HG02678 (cell line): ENCODE measurements around the gene THAP7.
"Not testable (repeated sequence)": the region's sequence is repeated elsewhere in the genome, so short reads cannot be mapped to it uniquely, and the experiment has no call there.

Experiments used
- ATAC-seq: cut with Tn5 transposase; IDR thresholded peaks from one replicate; pipeline ENCODE4 v1.9.1; 2021; ENCODE audit warnings: mild to moderate bottlenecking, moderate library complexity; ENCODE audit not compliant: unreplicated experiment

Gene THAP7, protein sequence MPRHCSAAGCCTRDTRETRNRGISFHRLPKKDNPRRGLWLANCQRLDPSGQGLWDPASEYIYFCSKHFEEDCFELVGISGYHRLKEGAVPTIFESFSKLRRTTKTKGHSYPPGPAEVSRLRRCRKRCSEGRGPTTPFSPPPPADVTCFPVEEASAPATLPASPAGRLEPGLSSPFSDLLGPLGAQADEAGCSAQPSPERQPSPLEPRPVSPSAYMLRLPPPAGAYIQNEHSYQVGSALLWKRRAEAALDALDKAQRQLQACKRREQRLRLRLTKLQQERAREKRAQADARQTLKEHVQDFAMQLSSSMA

DNA sequence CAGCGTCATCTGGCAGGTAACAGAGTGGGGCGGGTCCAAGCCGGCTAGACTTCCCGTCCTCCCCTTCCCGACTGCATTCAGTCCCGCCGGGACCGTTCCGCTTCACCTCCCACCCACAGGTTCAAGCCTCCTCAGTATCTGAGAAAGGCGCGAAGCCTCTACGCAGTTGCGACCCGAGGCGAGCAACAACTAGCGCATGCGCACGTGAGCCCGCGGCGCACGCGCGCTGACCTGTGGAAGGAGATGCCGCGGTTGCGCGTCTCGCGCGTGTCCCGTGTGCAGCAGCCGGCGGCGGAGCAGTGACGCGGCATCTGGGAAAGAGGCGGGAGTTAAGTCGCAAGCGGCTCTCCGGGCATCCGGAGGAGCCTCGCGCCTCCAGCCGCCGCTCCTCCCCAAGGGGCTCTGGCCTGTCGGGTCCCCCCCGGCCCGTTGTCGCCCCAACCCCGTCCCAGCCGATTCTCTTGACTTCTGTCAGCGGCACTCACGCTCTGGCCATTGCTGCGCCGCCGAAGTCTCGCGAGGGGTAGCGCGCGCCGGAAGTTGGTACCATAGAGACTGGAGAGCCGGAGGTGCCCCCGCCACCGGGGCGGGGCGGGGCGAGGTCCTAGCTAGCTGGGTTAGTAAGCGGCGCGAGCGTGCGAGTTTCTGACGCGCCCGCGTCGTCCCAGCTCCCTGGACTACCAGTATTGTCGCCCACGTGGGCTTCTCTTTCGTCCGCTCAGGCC, at the start of gene THAP7:
Gene THAP7, minus strand, starts transcription at position 518 of the 725 bp plus-strand sequence. Its CDS starts 207 bp downstream, at position 311.
- peak; percentile 91 for ATAC-seq

DNA sequence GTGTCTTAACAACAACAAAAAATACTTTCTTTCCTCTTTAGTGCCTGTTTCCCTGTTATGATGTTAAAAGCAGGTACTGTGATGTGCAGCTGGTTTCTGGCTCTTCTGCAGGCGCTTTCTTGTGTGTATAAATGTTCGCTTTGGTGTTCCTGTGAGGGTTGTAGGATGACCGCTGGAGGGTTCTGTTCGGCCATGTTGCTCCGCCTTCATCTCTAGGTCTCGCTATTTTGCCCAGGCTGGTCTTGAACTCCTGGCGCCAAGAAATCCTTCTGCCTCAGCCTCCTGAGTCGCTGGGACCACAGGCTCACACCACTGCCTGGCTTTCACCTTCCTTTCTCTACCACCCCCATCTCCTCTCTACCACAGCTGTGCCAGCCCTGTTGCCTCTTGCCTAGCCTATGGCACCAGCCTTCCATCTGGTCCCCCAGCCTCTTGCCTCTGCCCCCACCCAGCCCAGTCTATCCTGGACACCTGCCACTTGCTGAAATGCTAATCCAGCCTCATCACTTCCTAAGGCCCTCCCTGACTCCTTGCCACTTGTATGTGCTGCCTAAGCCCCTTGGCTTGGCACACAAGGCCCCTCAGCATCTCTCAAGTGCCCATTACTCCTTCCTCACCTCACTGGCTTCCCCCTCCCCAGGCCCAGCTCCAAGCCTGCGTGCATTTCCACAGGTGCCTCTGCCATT, 49.4 kb upstream of the THAP7 start:
- no peak for ATAC-seq

- not testable (repeated sequence) for ATAC-seq
Observed at GRCh38 chr22:21048965-21049364, 47.0 kb upstream of the THAP7 start.

DNA sequence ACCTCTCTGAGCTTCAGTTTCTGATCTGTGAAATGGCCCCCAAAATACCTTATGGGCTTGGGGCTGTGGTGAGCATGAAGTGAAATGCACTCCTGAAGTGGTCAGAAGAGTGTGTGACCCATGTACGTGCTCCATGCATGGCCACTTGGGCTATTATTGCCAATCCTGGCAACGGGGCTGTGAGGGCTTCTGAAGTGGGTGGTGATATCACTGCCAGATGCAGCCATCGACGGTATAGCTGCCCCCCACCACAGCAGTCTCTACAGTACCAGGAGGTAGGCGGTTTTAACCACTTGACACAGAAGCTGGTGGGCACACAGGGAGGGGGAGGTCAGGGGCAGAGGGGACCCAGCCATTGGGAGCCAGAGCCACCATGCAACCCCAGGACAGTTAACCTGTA, 46.5 kb upstream of the THAP7 start:
- ATAC-seq: not testable (repeated sequence)

DNA sequence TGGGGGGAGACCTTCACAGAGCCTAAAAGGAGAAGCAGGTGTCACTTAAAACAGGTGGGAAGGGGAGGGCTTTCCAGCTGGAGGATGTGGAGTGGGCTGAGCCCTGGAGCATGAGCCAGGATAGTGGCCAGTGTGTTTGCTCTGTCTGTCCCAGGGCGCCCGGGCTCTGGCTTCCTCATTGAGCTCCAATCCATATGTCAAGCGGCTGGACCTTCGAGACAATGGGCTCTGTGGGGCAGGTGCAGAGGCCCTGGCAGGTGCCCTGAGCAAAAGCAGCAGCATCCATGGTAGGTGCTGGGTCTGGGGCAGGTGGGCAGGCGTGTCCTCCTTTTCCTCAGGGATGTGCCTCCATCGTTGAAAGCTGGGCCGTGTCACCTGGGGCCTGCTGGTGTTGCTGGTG, 45.8 kb upstream of the THAP7 start:
- ATAC-seq: no peak

GRCh38 chr22:21047035-21047661, 45.2 kb upstream of the THAP7 start:
- ATAC-seq: no peak

DNA sequence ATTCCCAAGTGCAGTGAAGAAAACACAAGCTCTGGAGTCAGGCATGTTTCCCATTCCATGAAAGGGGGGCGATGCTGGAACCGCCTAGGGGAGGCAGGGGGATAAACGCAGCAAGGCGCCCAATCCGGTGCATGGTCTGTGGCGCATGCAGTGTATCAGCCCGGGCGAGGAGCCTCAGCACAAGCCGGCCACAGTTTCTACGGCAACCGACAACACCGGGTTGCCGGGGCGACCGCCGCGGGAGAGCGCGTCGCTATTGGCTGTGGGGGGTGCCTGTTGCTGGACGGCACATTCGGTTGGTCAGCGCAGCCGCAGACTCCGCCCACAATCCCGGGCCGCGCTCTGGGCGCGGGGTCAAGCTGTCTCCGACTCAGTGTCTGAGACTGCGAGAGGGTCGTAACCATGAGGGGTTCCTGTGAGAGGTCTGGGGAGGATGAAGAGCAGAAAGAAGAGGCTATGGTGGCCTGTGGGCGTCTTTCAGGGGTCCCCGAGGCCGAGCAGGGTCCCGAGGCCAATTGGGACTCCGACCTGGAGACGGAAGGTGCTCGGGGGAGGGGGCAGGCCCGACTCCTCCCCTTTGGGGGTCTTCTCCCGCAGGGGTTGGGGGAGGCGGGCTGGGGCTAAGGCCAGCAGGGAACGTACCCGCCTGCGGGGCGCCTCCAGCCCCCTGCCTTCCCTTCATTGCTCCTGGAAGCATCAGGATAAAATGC, 43.8 kb upstream of the THAP7 start, which contains the start of gene LRRC74B:
Gene LRRC74B, plus strand, starts transcription at position 362 of the 710 bp plus-strand sequence. Its CDS starts 41 bp downstream, at position 403.
- peak; percentile 84 for ATAC-seq

DNA sequence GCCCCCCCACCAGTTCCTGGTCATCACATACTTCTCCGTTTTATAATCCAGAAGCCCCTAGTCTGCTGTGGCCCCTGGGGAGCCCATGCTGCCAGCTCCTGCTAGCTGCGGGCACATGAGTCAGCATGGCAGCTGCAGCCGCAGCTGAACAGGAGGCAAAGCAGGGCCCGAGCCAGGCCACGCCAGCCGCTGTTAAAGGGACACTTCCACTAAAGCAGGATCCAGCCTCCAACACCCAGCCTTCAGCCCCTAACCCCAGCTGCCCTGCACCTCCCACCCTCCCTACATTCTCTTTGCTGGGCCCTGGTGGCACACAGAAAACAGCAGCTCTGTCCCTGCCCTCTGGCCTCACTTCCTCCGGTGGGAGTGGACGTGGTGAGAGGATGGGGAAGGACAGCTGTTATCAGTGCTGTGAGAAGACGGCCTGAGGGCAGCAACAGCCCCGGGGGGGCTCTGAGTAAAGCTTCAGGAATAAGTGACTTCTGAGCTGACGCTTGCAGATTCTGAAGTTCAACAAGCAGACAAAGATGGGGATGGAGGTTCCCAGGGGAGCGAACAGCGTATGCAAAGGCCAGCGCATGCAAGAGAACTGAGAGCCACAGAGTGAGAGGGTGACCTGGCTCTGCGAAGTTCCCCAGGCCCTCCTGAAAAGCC, 43.1 kb upstream of the THAP7 start:
- no peak for ATAC-seq

DNA sequence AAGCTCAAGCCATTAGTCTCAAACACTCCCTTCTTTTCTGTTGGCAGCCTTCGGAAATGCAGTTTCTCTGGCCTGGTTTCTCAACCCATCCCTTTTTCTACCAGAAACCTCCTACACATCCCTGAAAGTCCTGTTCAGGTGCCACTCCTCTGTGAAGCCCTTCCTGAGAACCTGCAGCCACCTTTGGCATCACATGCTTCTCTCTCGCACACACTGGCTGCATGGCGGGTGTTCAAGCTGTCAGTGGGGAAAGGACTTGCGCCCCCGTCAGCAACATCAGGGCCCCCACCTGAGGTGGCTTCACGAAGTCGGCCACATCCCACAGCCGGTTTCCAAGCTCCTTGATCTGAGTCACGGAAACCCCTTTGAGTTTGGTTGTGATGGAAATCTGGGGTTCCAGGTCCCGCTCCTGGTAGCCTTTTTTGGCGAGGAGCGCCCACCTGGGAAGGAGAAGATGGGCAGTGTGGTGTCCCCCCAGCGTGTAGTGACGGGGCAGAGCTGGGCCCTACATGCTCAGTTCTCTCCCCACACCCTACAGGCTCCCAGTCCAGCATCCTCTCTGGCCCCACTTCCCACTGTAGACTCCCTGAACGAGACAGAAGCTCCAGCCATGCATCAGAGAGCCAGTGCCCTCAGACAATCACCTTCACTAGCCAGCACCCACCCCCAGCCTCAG, 42.1 kb upstream of the THAP7 start:
- ATAC-seq: no peak

- no peak for ATAC-seq
Observed at GRCh38 chr22:21042978-21043859, 41.3 kb upstream of the THAP7 start.

DNA sequence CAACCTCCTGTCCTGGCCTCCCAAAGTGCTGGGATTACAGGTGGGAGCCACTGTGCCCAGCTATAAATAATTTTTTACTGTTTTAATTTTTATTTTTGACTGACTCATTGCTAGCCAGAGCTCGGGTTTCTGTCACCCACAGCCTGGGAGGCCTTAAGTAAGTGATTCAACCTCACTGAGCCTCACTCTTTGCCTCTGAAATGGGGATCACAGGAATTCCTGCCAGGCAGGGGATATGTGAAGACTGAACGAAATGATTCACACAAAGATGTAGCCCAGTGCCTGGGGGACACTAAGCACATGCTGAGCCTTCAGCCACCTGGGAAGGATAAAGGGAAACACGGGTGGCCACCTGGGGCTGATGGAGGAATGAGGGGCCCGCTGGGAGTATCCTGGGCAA, 40.0 kb upstream of the THAP7 start:
- no peak for ATAC-seq

DNA sequence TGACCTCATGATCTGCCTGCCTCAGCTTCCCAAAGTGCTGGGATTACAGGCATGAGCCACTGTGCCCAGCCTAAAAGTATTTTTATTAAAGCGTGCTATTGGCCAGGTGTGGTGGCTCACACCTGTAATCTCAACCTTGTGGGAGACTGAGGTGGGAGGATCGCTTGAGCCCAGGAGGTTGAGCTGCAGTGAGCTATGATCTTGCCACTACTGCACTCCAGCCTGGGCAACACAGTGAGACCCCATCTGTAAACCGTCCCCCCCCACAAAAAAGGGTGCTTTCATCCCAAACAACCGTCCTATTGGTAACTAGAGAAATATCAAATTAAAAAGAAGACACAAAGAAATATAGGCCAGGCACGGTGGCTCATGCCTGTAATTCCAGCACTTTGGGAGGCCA, 37.2 kb upstream of the THAP7 start:
- not testable (repeated sequence) for ATAC-seq

GRCh38 chr22:21038405-21038804, 36.5 kb upstream of the THAP7 start:
- no peak for ATAC-seq

DNA sequence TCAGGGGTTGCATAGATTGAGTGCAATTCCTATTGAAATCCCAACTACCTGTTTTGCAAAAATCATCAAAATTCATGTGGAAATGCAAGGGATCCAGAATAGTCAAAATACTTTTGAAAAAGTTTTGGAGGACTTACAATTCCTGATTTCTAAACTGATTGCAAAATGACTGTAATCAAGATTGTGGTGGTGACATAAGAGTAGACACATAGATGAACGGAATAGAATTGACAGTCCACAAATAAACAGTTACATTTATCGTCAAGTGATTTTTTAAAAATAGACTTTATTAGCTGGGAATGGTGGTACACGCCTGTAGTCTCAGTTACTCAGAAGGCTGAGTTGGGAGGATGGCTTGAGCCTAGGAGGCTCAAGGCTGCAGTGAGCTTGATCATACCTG, 33.1 kb upstream of the THAP7 start:
- ATAC-seq: no peak

GRCh38 chr22:21033895-21034294, 32.0 kb upstream of the THAP7 start:
- ATAC-seq: no peak

GRCh38 chr22:21032868-21033688, 31.2 kb upstream of the THAP7 start:
- ATAC-seq: no peak

DNA sequence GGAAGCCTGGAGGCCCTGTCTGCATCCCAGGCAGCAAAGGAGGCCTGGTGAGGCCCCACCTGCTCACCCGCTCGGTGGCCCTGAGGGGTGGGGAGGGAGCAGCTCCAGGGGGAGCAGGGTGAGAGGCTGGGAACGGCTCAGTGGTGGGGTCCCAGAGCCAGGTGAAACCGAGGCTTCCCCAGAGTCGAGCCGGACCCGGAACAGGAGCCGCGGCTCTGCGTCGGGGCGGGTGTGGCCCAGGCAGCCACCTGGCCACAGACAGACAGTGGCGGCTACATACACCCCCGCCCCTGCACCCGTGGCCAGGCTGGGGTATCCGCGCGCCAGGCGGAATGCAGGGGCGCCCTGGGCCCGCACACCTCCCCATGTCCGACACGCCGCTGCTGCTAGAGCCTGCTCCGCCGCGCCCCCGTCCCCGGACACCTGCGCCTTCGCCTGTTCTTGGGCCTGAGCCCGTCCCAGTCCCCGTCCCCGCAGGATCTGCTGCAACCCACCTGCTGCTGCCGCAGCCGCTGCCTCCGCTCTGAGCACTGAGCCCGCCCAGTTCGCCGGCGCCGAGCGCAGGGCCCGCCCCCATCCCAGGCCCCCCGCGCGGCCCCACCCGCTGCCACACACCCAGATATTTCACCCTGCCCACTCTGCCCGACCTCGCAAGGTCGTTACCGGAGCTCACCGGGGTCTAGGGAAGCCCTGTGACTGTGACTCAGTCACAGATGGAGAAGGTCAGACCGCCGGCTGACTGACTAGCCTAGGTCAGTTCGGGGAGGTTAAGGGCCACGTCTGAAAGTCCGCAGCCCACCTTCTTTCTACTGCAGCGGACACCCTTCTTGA, 30.3 kb upstream of the THAP7 start, which contains the start of gene SLC7A4:
Gene SLC7A4, minus strand, starts transcription at position 525 of the 831 bp plus-strand sequence. CDS start 749 bp downstream, outside the sequence.
- no peak for ATAC-seq
